Skeletal muscle tissue (tissue), 4 donors: ENCODE results near the gene PIK3CA. TPM values are rescaled to one million over a fixed set of nuclear protein-coding genes. Genes with fewer than 3 reads are reported as not detected.

ENCODE experiments used
- H3K27ac ChIP-seq: one replicate; pipeline ENCODE4 v1.7.0; 2013; ENCODE audit warnings: mild to moderate bottlenecking, low read depth, low read length, inconsistent platforms
- H3K27me3 ChIP-seq, 3 donors: one replicate each; pipeline ENCODE4 v1.7.0; 2013; ENCODE audit warnings: low read length in 3 of 3; ENCODE audit not compliant: control insufficient read depth in 3 of 3, insufficient read depth in 3 of 3
- H3K36me3 ChIP-seq, 3 donors: one replicate each; pipeline ENCODE4 v1.7.0; 2013; ENCODE audit warnings: low read length in 3 of 3; ENCODE audit not compliant: control insufficient read depth in 3 of 3, insufficient read depth in 3 of 3
- H3K4me1 ChIP-seq, 3 donors: one replicate each; pipeline ENCODE4 v1.7.0; 2013; ENCODE audit warnings: low read length in 3 of 3, mild to moderate bottlenecking in 3 of 3; ENCODE audit not compliant: control insufficient read depth in 3 of 3, insufficient read depth in 3 of 3
- H3K4me3 ChIP-seq, 3 donors: one replicate each; pipeline ENCODE4 v1.7.0; 2013; ENCODE audit warnings: low read length in 3 of 3
- H3K9ac ChIP-seq, 3 donors: one replicate each; pipeline ENCODE4 v1.7.0; 2013; ENCODE audit warnings: low read length in 3 of 3, mild to moderate bottlenecking in 3 of 3, moderate library complexity in 2 of 3, low read depth in 1 of 3
- H3K9me3 ChIP-seq, 3 donors: one replicate each; pipeline ENCODE4 v1.7.0; 2013; ENCODE audit warnings: low read length in 3 of 3; ENCODE audit not compliant: control insufficient read depth in 3 of 3
- total RNA-seq: library from RNA; depleted of rRNA; stranded (reverse); fragments of >200 nt; gene quantifications from one replicate; pipeline ENCODE4 v1.2.3, GENCODE V29; 2014
- donor health status: Osteomylitis.

The PIK3CA gene
- total RNA-seq, 1 donor from 2014 or later, result 20.4 TPM

DNA sequence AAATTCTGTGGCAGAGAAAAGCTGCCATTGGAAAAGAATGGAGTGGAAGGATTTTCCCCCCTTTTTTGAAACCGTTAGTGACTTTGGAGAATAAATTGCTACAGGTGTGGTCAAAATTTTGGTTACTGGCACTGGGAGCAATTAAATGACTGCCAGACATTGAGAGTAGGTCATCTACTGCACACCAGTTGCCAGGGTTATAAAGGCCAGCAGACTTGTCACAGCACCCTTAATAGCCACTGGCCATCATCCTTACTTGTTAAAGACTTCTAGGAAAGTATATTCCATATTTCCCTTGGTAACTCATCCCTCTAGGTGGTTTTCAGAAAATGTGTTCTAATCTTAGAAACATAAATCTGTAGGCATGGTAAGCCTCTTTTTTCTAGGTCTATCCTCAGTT, 8.0 kb downstream of the PIK3CA start:
- no peaks in the 10 kb centered on the region for H3K27me3 ChIP-seq
- no peak overlapping the region for H3K4me3 ChIP-seq
- H3K9me3 ChIP-seq, result no peaks in the 10 kb centered on the region
- H3K9ac ChIP-seq, result no peak overlapping the region
- peaks cover 9 to 26% (median 25%) of the 10 kb centered on the region in 3 donors for H3K4me1 ChIP-seq
- H3K36me3 ChIP-seq, result no peaks in the 10 kb centered on the region
- peak overlapping the region; percentile 17 for H3K27ac ChIP-seq

DNA sequence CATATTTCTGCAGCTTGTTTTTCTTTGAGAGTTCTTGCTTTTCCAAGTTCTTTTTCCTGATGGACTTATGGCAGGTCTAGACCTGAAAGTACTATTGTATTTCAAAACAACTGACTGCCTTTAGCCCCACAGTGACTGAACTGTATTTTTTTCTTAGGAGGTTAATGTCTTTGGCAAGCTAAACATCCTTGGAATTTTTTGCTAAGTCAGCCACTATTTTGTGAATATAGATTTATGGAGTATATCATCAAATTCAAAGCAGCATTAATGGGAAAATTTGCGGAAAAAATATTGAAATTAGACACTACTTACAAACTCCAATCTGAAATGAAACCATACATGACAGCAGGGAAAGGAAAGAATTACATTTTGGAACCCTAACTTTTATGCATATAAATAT, 8.6 kb downstream of the PIK3CA start:
- Histone ChIP-seq H3K4me3 (no peak overlapping the region), H3K27ac (no peak overlapping the region), H3K9ac (no peak overlapping the region), H3K36me3 (no peaks in the 10 kb centered on the region), H3K4me1 (peaks cover 9 to 21% (median 20%) of the 10 kb centered on the region in 3 donors), H3K9me3 (no peaks in the 10 kb centered on the region), H3K27me3 (no peaks in the 10 kb centered on the region)

DNA sequence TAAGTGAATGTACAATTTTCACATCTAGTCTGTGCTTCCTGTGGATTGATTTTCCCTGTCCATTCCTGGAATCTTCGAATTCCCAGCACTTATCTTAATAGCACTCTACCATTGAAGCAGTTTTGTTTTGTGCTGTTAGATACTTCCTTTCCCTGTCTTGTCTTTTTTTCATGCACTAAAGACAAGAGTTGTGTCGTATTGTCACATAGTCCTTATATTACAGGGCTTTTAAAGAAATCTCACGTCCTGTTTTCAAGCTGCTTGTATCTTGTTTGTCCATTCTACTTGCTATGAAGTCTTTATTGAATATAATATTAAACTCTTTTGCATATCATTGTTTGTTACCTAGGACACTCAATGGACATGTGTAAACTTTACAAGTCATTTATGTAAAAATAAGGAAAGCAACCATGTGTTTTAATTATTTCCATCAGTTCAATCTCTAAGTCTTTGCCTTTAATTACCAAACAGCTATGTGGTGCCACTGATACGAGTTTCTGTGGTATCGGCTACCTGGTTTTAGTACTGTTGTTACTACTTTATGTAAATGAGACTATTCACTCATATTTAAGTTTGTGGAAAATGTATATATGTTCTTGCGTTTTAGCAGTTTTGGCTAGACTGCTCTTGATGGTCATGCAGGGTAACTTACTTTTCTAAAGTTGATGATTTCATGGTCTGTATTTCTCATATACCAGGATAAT, 10.3 kb downstream of the PIK3CA start:
- no peaks in the 10 kb centered on the region for H3K27me3 ChIP-seq
- H3K27ac ChIP-seq, result no peak overlapping the region
- H3K9me3 ChIP-seq, result no peaks in the 10 kb centered on the region
- H3K36me3 ChIP-seq, result no peaks in the 10 kb centered on the region
- H3K9ac ChIP-seq, result no peak overlapping the region
- no peak overlapping the region for H3K4me3 ChIP-seq
- H3K4me1 ChIP-seq, result peaks cover 9 to 19% (median 19%) of the 10 kb centered on the region in 3 donors

DNA sequence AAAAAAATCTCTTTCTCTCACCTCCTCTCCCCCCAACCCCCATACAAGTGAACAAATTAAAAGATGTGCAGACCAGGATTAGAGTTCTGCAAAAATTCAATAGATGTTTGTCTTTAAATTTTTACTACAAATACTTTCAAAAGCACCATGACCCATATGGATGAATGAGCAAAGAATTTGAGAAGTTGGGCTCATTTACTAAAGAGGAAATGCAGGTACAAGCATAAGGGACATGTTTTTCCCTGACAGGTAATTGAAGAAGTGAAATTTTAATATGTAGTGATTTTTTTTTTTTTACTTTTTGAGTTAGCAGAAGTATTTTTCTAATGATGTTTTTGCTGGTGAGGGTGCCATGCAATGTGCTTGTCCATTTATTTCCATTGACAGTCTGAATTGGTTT, 15.3 kb downstream of the PIK3CA start:
- Histone ChIP-seq H3K27ac (no peak overlapping the region), H3K4me1 (peaks cover 0 to 11% (median 7%) of the 10 kb centered on the region in 3 donors), H3K4me3 (no peak overlapping the region), H3K9ac (no peak overlapping the region), H3K36me3 (no peaks in the 10 kb centered on the region), H3K9me3 (no peaks in the 10 kb centered on the region), H3K27me3 (no peaks in the 10 kb centered on the region)

DNA sequence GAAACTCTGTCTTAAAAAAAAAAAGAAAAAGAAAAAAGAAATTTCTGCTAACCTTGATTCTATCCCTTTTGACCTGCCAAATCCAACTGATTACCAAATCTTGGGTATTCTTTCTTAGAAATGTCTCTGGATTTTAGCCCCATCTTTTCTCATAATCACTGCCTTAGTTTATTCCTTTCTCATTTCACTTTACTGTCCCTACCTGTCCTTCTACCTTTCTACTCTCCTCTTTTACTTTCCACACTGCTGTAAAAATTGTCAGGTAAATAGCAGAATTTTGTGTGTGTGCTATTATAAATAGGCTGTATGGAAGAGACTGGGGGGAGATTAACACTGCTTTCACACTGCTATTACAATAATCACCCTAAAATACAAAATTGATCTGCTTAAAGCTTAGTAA, 16.7 kb downstream of the PIK3CA start:
- Histone ChIP-seq H3K36me3 (no peaks in the 10 kb centered on the region), H3K4me1 (peaks cover 0 to 7% (median 7%) of the 10 kb centered on the region in 3 donors), H3K9me3 (no peaks in the 10 kb centered on the region), H3K4me3 (no peak overlapping the region), H3K27me3 (no peaks in the 10 kb centered on the region), H3K9ac (no peak overlapping the region), H3K27ac (no peak overlapping the region)

DNA sequence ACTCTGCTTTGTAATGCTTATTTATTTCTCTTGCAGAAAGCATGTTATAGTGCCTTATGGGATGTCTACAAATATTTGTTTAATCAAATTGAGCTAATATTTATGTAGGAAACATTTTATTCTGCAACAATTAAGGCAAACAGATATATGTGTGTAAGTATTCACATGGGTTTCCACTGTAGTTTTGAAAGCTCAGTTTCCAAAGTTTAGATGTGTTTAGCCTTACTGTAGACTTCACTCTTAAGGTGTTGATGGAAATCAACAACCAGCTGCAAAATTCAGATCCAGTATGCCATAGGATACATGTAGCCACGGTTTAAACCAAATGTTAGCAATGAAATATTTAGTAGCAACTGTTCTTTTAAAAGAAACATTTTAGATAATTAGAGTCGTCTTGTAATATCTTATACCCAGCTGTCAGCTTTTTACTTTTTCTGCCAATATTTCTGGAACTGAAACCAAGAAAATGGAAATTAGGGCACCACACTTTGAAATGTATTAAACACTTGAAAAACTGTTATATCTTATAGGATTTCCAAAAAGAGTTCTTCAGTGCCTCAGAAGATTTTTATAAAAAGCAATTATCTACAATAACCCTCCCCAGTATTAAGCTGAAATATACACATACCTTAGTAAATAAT, 18.5 kb downstream of the PIK3CA start:
- Histone ChIP-seq H3K27ac (no peak overlapping the region), H3K9ac (no peak overlapping the region), H3K4me3 (no peak overlapping the region), H3K9me3 (no peaks in the 10 kb centered on the region), H3K27me3 (no peaks in the 10 kb centered on the region), H3K36me3 (no peaks in the 10 kb centered on the region), H3K4me1 (peaks cover 0 to 3% (median 3%) of the 10 kb centered on the region in 3 donors)

DNA sequence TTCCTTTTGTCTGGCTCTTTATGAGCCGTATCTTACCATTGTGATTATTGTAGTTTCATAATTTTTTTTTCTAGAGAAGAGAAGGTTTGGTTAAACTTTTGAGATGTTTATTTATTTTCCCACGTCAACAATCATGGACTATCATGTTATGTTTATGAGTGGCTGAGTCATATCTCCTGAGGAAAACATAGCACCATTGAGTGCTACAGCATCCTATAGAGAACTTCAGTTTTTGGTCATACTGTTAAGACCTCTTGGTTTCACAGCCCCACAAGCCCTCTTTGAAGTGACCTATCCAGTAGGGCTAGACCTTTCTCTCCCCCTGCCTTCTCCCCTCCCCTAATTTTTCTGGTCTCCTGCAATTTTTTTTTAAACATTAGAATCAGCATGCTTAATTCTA, 20.8 kb downstream of the PIK3CA start:
- Histone ChIP-seq H3K36me3 (no peaks in the 10 kb centered on the region), H3K27me3 (no peaks in the 10 kb centered on the region), H3K9me3 (no peaks in the 10 kb centered on the region), H3K27ac (no peak overlapping the region), H3K4me1 (peaks cover 0 to 3% (median 3%) of the 10 kb centered on the region in 3 donors), H3K9ac (no peak overlapping the region), H3K4me3 (no peak overlapping the region)

DNA sequence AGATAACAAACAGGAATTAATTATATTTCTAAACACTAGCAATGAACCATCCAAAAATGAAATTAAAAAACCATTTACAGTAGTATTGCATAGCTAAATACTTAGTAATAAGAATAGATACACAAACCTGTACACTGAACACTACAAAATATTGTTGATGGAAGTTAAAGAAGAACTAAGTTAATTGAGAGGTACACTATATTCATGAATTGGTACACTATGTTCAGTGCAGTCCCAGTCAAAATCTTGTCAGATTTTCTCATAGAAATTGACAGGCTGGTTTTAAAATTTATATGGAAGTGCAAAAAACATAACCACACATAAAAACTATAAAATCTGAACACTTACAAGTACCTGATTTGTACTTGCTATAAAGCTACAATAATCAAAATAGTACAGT, 24.4 kb downstream of the PIK3CA start:
- Histone ChIP-seq H3K4me1 (no peaks in the 10 kb centered on the region), H3K36me3 (no peaks in the 10 kb centered on the region), H3K9me3 (no peaks in the 10 kb centered on the region), H3K9ac (no peak overlapping the region), H3K4me3 (no peak overlapping the region), H3K27ac (no peak overlapping the region), H3K27me3 (no peaks in the 10 kb centered on the region)

DNA sequence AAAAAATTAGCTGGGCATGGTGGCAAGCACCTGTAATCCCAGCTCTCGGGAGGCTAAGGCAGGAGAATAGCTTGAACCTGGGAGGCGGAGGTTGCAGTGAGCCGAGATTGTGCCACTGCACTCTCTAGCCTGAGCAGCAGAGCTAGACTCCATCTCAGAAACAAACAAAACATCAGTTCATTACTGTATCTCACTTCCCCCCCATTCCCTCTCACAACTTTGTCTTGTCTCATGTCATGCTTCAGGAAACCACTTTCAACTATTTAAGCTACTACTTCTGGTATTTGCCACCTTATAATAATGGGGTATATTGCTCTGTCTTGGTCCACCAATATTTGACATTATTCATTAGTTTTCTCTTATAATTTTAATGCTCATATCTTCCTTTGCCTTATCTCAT, 26.2 kb downstream of the PIK3CA start:
- no peaks in the 10 kb centered on the region for H3K27me3 ChIP-seq
- H3K9me3 ChIP-seq, result no peaks in the 10 kb centered on the region

DNA sequence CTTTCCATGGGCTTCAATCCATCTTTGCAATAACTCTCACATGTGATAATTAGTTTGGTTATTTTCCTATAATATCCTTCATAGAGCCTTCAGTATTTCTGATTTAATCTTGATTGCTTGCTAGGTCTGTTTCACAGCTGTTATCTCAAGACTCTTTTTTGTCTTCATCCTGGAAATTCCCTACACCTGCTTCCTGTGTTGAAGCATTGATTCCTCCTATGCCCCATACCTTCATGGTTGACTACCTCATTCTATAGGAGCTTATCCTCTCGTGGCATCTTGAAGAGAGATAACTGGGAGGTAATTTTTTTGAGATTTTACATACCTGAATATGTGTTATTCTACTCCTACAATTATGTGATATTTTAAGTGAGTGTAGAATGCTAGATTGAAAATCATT, 26.7 kb downstream of the PIK3CA start:
- Histone ChIP-seq H3K9ac (no peak overlapping the region), H3K4me1 (peaks cover 2 to 9% (median 3%) of the 10 kb centered on the region in 3 donors), H3K9me3 (no peaks in the 10 kb centered on the region), H3K4me3 (no peak overlapping the region), H3K27ac (no peak overlapping the region), H3K36me3 (no peaks in the 10 kb centered on the region), H3K27me3 (no peaks in the 10 kb centered on the region)

More for the DNA sequence above, 26.2 kb downstream of the PIK3CA start:
- H3K27ac ChIP-seq, result no peak overlapping the region
- peaks cover 0 to 4% (median 0%) of the 10 kb centered on the region in 3 donors for H3K4me1 ChIP-seq
- H3K4me3 ChIP-seq, result no peak overlapping the region
- H3K9ac ChIP-seq, result no peak overlapping the region
- no peaks in the 10 kb centered on the region for H3K36me3 ChIP-seq
